ENCODE data around the gene NF1. TPM values are rescaled to one million over a fixed set of nuclear protein-coding genes. Genes with fewer than 3 reads are reported as not detected.
A peak's percentile ranks its signal among the peaks of the same experiment; 100 is the strongest.

Gene NF1
- total RNA-seq, 4 donors from 2014 or later, result 66.8 to 106 (median 95.6) TPM

- Histone ChIP-seq H3K36me3 (peaks cover 0 to 6% (median 0%) of the 10 kb centered on the region in 3 donors), H3K27ac (no peak overlapping the region), H3K4me3 (no peak overlapping the region), H3K9me3 (no peaks in the 10 kb centered on the region), H3K4me1 (no peaks in the 10 kb centered on the region), H3K27me3 (no peaks in the 10 kb centered on the region)
- no peak for DNase-seq
- TF ChIP-seq POLR2A (IDR thresholded peaks at IDR 0.05), result no peak
These were observed 108.2 kb downstream of the NF1 start for GRCh38 chr17:31202968-31203367.

- H3K9me3 ChIP-seq, result no peaks in the 10 kb centered on the region
- no peaks in the 10 kb centered on the region for H3K27me3 ChIP-seq
- DNase-seq, result no peak
- H3K36me3 ChIP-seq, result peaks cover 0 to 4% (median 0%) of the 10 kb centered on the region in 3 donors
- no peak overlapping the region for H3K4me3 ChIP-seq
- H3K27ac ChIP-seq, result no peak overlapping the region
- no peaks in the 10 kb centered on the region for H3K4me1 ChIP-seq
- TF ChIP-seq CTCF (IDR thresholded peaks at IDR 0.05) (no peak), POLR2A (IDR thresholded peaks at IDR 0.05) (no peak)
These were observed 116.7 kb downstream of the NF1 start for GRCh38 chr17:31211352-31212012.

- Histone ChIP-seq H3K4me3 (no peak overlapping the region), H3K27me3 (no peaks in the 10 kb centered on the region), H3K36me3 (peaks cover 0 to 23% (median 0%) of the 10 kb centered on the region in 3 donors), H3K9me3 (no peaks in the 10 kb centered on the region), H3K27ac (no peak overlapping the region), H3K4me1 (no peaks in the 10 kb centered on the region)
- DNase-seq, result no peak
- peak; percentile 27 to 69 (median 64) for TF ChIP-seq CTCF (IDR thresholded peaks at IDR 0.05)
- no peak for TF ChIP-seq POLR2A (IDR thresholded peaks at IDR 0.05)
These were observed 121.4 kb downstream of the NF1 start for GRCh38 chr17:31216031-31216751.

- no peak for DNase-seq
- no peak overlapping the region for H3K27ac ChIP-seq
- H3K4me3 ChIP-seq, result no peak overlapping the region
- peaks cover 0 to 31% (median 0%) of the 10 kb centered on the region in 3 donors for H3K36me3 ChIP-seq
- TF ChIP-seq POLR2A (IDR thresholded peaks at IDR 0.05) (no peak), CTCF (IDR thresholded peaks at IDR 0.05) (no peak)
- no peaks in the 10 kb centered on the region for H3K9me3 ChIP-seq
- no peaks in the 10 kb centered on the region for H3K27me3 ChIP-seq
- no peaks in the 10 kb centered on the region for H3K4me1 ChIP-seq
These were observed 129.6 kb downstream of the NF1 start for GRCh38 chr17:31224366-31224765.

GRCh38 chr17:31225831-31226230, 131.1 kb downstream of the NF1 start:
- no peak overlapping the region for H3K27ac ChIP-seq
- TF ChIP-seq CTCF (IDR thresholded peaks at IDR 0.05) (no peak), POLR2A (IDR thresholded peaks at IDR 0.05) (no peak)
- H3K27me3 ChIP-seq, result no peaks in the 10 kb centered on the region
- H3K36me3 ChIP-seq, result peaks cover 0 to 42% (median 0%) of the 10 kb centered on the region in 3 donors
- DNase-seq, result no peak
- H3K9me3 ChIP-seq, result no peaks in the 10 kb centered on the region
- H3K4me3 ChIP-seq, result no peak overlapping the region
- no peaks in the 10 kb centered on the region for H3K4me1 ChIP-seq

- H3K9me3 ChIP-seq, result no peaks in the 10 kb centered on the region
- no peaks in the 10 kb centered on the region for H3K27me3 ChIP-seq
- peaks cover 0 to 47% (median 0%) of the 10 kb centered on the region in 3 donors for H3K36me3 ChIP-seq
- no peak for DNase-seq
- H3K4me3 ChIP-seq, result no peak overlapping the region
- no peaks in the 10 kb centered on the region for H3K4me1 ChIP-seq
- H3K27ac ChIP-seq, result no peak overlapping the region
- TF ChIP-seq POLR2A (IDR thresholded peaks at IDR 0.05), result no peak
- TF ChIP-seq CTCF (IDR thresholded peaks at IDR 0.05), result no peak
These were observed 131.6 kb downstream of the NF1 start for GRCh38 chr17:31226373-31226772.

All from Peyer's patch (tissue), 4 donors.